NB4 (cell line): Measurements from ENCODE around the gene MKRN1.

Source experiments
- CTCF ChIP-seq: IDR thresholded peaks from one replicate; pipeline ENCODE4 v1.5.1; 2012; ENCODE audit warnings: low read depth, low read length
- MAX ChIP-seq: IDR thresholded peaks from 2 replicates; pipeline ENCODE4 v1.6.1; 2011; ENCODE audit warnings: low read depth, low read length
- POLR2A ChIP-seq: IDR thresholded peaks from 2 replicates; pipeline ENCODE4 v1.6.1; 2011; ENCODE audit warnings: mild to moderate bottlenecking; ENCODE audit not compliant: insufficient read length; ENCODE audit errors: extremely low read depth

- TF ChIP-seq CTCF, result peak; percentile 49
- TF ChIP-seq MAX, result no peak
- TF ChIP-seq POLR2A, result no peak
These were observed 3.5 kb downstream of the MKRN1 start for GRCh38 chr7:140475747-140476333.
